GM12891 (cell line): ENCODE data around the gene TNK2.

ENCODE experiments used
- POLR2A ChIP-seq: IDR thresholded peaks from 2 replicates; pipeline ENCODE4 v1.6.1; 2011; ENCODE audit warnings: low read depth, low read length, control low read depth
- POLR2AphosphoS5 ChIP-seq: IDR thresholded peaks from 2 replicates; pipeline ENCODE4 v1.6.1; 2011; ENCODE audit warnings: low read depth, low read length, control low read depth
- SPI1 ChIP-seq: IDR thresholded peaks from 2 replicates; pipeline ENCODE4 v1.6.1; 2011; ENCODE audit warnings: low read depth, low read length, control low read depth
- TAF1 ChIP-seq: IDR thresholded peaks from 2 replicates; pipeline ENCODE4 v1.6.1; 2011; ENCODE audit warnings: low read depth, low read length, control low read depth

DNA sequence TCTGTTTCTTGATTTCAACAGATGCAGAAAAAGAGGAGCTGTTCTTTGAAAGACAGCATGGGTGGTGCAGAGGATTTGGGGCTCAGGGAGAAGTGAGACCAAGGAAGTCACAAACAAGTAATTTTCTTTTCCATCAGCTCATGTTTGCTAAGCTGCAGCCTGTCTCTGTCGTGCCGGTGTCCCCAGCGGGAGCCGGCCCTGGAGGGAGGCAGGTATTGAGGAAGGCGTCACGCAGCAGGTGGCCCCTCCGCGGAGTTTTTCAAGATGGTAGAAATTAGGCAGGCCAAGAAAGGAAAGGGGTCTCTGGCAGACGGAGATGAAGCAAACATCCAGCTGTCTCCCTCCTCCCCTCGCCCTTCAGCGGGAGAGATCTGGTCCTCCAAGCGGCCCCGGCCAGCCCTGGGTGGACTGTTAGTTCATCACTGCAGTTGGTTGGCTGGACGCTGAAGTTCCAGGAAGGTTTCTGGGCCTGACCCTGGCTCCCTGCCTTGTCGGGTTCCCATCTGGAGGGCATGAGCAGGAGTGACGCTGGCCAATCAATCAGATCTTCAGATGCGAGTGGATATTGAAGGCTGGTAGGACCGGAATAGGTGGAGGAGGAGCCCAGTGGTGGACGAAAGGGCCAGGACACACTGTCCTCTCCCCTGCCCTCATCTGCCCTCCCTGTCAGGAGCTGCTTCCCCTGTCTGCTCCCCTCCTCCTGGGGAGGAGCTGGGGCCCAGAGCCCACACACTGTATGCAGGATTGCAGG, 68.9 kb downstream of the TNK2 start:
- TF ChIP-seq POLR2A (no peak), POLR2AphosphoS5 (no peak), SPI1 (no peak), TAF1 (no peak)
